Stimulated activated CD4-positive, alpha-beta T cell treated with anti-CD3 and anti-CD28 coated beads, Interleukin-2, amount 100 ng/mL, for 48 hours (primary cell): Measurements from ENCODE around the gene WNT2.
"Not testable (repeated sequence)": the region's sequence is repeated elsewhere in the genome, so short reads cannot be mapped to it uniquely, and the experiment has no call there.

Experiments used
- DNase-seq, 2 donors: peaks; one replicate each; pipeline ENCODE4 v3.0.0-alpha.2; 2020

WNT2 gene

DNA sequence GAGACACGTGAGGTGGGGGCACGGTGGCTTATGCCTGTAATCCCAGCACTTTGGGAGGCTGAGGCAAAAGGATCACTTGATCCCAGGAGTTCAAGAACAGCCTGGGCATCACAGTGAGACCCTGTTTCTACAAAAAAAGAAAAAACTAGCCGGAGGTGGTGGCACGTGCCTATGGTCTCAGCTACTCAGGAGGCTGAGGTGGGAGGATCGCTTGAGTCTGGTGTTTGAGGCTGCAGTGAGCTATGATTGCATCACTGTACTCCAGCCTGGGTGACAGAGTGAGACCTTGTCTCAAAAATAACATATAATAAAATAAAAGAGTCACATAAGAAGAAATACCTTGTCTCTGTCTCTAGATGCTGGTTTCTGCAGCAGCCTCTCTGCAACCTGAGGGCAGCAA, 22.4 kb downstream of the WNT2 start:
- DNase-seq: not testable (repeated sequence)

- DNase-seq: no peak
Measured at GRCh38 chr7:117297606-117298005, 25.3 kb downstream of the WNT2 start.

DNA sequence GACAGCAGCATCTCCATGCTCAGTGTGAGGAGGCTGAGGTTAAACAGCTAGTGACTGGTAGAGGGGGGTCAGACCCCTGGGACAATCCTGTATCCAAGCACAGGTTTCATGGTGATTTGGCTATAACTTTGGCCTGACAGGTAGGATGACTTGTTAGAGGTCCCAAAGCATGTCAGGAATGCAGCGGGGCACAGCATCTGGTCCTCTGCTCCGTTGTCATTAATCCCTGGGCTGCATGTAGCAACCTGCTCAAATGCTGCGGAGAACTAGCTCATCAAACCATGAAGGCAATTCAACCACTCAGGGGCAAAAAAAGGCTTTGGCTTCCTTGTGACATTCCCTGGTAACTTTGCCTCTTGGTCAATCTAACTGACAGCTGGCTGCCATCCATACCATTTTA, 26.8 kb downstream of the WNT2 start:
- DNase-seq: no peak

GRCh38 chr7:117285826-117286225, 37.0 kb downstream of the WNT2 start:
- no peak for DNase-seq

DNA sequence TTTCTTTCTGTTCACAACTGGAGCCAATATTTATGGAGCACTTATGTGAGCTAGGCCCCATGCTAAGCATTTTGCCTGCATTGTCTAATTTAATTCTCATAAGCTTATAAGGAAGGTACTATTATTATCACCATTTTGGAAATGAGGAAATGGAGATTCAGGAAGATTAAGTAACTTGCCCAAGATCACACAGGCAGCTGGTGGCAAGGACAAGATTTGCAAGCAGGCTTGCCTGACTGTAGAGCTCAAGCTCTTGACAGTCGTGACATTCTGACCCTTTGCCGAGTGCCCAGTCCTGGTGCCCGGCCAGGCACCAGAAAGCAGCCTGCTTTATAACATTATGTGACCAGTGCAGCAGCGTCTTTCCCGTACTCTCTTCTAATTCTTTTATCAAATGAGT, 38.2 kb downstream of the WNT2 start:
- DNase-seq: no peak

GRCh38 chr7:117283779-117284178, 39.1 kb downstream of the WNT2 start:
- DNase-seq: no peak

GRCh38 chr7:117283371-117283770, 39.5 kb downstream of the WNT2 start:
- no peak for DNase-seq

- no peak for DNase-seq
Measured at GRCh38 chr7:117282239-117282812, 40.5 kb downstream of the WNT2 start.

DNA sequence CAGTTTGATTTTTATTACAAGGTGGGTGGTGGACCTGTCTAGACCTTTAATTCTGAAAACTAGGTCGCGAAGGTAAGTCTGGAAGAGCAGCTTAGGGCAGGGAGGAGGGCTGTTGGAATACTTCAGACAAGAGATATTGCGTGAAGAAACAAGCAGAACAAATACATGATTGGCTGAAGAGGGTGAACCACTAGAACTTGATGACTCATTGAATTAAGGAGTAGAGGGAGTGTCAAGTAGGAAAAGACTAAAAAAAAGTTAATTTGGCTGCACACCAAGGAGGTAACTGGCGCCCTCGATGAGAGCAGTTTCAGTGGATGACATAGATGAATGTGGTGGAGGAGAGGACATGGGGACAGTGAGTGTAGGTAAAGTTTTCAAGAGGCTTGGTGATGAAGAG, 41.3 kb downstream of the WNT2 start:
- no peak for DNase-seq

DNA sequence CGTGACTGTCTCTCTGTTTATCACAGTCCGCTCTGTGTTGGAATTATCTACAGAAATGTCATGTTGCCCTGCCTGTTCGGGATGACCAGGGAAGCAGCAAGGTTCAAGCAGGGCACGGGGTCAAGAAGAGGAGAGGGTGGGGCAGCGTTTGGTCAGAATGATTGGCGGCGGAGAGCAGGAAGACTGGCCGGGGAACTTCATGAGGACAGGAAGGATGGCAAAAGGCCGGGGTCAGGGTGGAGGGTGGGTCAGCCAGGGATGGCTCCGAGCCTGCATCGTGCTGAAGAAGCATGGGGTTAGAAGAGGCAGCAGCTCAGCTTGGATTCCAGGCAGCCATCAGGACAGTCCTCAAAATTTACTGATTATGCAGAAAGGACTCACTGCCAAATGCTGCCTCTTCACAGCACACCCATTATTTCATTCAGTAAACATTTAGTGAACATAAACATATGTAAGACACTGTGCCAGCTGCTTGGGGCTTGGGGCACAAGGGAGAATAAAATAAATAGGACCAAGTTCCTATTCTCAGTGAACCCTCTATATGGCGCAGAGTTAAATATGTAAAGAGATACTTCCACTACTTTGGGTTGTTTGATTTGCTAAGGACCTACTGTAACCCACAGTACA, 42.8 kb downstream of the WNT2 start:
- no peak for DNase-seq

DNA sequence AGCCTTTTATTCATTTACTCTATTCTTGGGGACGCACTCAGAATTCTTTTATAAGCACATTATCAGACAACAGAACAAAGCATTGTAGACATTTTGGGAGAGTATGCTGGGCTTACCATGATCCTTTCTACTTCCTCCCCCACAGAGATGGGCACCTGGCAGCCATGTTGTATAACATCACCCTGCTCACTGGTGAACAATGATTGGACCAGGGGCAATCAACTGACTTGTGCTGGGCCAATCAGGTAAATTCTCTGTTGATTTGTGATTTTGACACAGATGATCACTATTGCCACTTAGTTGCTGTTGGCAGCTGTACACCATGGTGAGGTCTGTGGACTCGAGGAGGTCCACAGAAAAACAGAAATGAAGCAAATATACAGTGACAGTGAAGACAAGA, 43.7 kb downstream of the WNT2 start:
- DNase-seq: no peak

DNA sequence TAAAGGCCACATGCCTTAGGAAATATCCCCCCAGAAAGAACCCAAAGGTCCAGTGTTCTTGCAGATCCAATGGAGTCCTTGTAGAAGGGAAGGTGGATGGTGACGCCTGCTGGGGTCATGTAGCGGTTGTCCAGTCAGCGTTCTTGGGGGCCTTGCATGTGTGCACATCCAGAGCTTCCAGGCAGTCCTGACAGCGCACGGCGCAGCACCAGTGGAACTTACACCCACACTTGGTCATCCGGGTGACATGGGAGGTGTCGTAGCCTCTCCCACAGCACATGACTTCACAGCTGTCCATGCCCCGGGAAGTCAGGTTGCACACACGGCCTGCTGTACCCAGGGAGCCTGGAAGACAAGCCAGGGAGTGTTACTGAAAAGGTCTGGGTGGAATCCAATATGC, 44.8 kb downstream of the WNT2 start:
- no peak for DNase-seq

GRCh38 chr7:117277576-117277975, 45.3 kb downstream of the WNT2 start:
- DNase-seq: no peak

DNA sequence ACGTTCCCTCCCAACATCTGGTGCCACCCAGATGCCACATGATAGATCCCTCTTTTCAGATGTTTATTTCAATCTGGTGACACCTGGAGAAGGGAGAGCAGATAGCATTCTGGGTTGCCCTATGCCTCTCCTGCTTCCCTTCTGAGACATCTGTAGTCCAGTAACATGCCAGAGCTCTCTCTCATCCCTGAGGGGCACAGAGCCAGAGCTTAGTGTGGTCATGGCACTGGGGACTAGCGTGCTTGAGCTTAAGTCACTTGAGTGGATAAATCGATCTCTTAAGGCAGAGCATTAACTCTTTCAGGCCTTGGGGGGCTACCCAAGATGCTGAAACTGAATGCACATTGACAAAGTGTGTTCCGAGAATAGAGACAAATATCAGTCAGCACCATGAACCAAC, 47.9 kb downstream of the WNT2 start:
- DNase-seq: no peak

DNA sequence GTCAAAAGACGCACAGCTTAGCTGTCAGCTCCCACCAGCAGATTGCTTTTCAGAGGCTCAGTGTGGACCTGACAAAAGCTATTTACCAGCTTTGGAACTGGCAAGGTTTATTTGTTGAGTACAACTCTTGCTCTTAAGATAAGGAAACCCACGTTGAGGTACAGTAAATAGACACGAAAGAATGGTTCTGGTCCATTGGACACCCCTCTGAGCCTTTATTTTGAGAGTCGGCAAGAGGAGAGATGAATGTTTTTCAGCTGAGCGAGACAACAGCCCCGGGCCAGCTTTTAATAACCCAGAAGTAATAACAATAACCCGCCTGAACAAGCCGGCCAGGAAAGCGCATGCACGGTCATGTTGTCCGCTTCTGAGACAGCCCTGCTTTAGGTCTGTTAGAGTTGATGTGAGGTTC, 49.0 kb downstream of the WNT2 start:
- DNase-seq: no peak

GRCh38 chr7:117273325-117273724, 49.5 kb downstream of the WNT2 start:
- no peak for DNase-seq

DNA sequence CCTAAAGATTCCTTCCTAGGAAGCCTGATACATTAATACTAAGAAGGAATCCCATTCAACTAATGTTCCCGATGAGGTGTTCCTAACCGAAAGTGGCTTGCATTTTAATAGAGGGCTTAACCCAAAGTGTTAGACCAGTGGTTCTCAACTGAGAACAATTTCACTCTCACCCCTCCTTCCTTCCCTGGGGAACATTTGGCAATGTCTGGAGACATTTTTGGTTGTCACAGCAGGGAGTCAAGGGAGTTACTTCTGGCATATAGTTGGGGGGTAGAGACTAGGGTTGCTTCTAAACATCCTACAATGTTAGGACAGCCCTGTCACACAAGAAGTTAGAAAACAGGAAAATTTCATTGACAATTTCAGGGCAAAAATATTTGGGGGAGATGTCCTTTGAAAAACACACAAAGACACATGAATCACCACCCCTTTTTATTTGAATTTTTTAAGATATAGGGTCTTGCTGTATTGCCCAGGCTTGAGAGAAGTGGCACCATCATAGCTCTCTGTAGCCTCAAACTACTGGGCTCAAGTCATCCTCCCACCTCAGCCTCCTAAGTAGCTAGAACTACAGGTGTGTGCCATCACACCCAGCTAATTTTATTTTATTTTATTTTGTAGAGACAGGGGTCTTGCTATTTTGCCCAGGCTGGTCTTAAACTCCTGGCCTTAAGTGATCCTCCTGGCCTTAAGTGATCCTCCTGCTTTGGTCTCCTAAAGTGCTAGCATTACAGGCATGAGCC, 50.7 kb downstream of the WNT2 start:
- no peak for DNase-seq

GRCh38 chr7:117271566-117271965, 51.3 kb downstream of the WNT2 start:
- no peak for DNase-seq

DNA sequence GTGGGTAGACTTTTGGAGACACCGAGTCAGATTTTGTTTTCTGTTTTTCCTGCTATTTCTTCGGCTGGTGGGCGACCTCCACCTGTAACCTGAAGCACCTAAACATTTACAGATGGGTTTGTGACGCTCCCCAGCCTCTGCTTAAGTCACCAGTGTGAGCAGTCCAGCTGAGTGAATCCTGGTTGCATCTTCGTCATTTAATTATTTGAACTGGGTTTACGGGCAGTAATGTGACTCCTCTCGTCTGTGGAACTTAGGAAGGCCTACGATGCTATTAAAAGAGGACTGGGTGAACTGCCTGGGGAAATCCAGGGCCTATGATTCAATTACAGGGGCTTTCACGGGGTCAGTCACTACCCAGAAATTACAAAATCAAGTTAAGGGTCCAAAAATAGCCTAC, 52.5 kb downstream of the WNT2 start:
- no peak for DNase-seq

DNA sequence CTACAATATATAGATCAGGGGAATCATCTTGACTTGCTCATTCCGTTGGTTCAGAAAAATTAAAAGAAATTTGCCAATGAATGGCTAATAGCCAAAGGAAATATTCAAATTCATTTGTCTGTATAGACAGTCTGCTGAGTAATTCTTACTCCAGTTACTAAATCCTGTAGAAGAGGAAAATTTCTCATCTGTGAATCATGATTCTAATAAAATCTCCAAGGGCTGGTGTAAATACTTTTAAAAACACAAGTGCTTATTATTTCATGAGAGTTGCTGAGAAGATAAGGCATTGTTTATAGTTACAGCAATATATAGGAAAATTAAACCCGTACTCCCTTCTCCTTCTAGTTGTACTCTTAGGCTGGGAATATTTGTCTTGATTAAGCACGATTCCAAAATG, 53.0 kb downstream of the WNT2 start:
- DNase-seq: no peak

DNA sequence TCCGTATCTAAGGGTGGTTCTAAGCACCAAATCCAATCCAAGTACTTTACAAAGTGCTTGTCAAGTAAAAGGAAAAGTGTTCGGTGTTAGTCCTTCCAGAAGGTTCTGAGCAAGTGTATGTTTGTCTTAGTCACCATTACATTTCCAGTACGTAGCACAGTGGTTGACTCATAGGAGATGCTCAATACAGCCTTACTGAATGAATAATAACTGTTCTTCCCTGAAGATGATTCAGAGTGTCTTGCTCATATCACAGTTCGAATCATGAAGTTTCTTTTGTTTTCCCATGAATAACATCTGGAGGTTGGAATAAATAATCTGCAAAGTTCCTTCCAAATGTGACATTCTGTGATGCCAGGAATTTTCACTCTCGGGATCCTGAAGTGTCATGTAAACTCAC, 53.4 kb downstream of the WNT2 start:
- DNase-seq: no peak

GRCh38 chr7:117264716-117265115, 58.1 kb downstream of the WNT2 start:
- DNase-seq: no peak

- DNase-seq: no peak
Measured at GRCh38 chr7:117262546-117262945, 60.3 kb downstream of the WNT2 start.

DNA sequence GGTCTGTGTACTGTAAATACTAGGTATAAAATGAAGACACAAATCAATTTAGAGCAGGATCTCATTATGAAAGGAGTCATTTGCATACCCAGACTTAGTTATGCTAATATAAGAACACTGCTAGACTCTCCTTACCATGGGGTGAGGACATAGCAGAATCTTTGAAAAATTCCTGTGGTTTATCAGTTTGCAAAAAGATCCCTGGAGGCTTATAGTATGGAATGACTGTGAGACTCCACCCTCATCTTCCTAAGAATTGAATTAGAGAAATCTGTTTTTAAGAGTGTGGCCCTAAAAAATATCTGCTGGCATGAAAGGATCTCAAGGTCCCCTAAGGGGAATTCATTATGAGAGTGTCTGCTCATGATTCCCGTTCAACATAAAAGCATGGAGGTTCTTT, 63.2 kb downstream of the WNT2 start:
- DNase-seq: no peak

GRCh38 chr7:117251687-117252086, 71.2 kb downstream of the WNT2 start:
- no peak for DNase-seq
